HG03558 (cell line): Measurements from ENCODE around the gene PCDH15.
"Not testable (repeated sequence)": the region's sequence is repeated elsewhere in the genome, so short reads cannot be mapped to it uniquely, and the experiment has no call there.

Source experiments
- ATAC-seq: cut with Tn5 transposase; IDR thresholded peaks from one replicate; pipeline ENCODE4 v1.9.1; 2021; ENCODE audit warnings: moderate number of reproducible peaks; ENCODE audit not compliant: unreplicated experiment; ENCODE audit errors: extremely low read depth

Gene PCDH15

DNA sequence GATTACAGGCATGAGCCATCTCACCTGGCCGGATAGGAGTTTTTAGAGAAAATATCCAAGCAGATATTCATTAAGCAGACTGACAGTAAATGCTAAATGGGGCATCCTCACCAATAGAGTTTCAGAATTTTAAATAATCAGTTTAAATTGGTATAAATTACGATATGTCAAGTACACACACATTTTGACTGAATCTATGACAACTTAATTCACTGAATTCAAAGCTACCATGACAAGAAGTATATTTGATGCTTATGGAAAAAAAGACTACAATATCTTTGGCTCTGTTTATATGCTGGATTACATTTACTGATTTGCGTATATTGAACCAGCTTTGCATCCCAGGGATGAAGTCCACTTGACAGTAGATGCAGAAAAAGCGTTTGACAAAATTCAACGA lies 774.7 kb downstream of the PCDH15 start:
- no peak for ATAC-seq

DNA sequence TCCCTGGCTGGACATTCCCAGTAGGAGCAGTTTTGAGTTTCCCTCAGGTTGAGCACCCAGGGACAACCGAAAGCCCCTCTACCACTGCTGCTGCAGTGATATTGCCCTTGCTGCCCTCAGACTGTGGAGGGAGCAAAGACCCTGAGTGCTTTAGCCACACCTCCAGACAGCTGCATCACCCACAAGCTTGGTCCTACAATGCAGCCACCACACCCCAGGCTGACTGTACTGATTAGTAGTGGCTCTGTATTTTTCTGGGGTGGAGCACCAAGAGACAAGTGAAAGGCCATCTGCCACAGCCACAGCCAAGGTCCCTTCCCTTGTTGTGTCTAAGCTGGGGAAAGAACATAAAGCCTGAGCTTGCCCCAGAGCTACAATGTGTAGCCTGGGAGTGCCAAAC lies 789.9 kb downstream of the PCDH15 start:
- ATAC-seq = no peak

DNA sequence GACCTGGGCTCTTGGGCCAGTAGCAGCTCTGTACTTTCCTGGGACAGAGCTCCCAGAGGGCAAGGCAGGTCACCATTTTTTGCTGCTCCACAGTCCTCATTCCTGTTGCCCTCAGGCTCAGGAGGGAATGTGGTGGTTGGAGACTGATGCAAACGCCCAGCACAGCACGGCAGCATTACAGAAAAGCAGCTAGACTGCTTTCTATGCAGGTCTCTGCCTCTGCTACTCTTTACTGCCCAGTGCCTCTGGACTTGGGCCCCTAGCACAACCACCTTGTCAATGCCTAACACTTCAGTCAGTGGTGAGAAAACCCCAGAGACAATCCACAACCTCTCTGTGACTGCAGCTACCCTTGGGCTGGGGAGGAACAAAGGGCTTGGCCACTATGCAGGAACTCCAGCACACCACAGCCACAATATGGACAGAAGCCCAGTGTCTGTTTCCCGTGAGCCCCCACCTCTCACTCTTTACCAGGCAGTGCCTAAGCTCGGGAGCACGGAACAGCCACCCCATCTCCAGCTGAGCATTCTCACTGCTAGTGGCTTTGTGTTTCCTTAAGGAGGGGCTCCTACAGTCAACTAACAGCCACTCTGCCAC lies 790.6 kb downstream of the PCDH15 start:
- ATAC-seq = no peak

DNA sequence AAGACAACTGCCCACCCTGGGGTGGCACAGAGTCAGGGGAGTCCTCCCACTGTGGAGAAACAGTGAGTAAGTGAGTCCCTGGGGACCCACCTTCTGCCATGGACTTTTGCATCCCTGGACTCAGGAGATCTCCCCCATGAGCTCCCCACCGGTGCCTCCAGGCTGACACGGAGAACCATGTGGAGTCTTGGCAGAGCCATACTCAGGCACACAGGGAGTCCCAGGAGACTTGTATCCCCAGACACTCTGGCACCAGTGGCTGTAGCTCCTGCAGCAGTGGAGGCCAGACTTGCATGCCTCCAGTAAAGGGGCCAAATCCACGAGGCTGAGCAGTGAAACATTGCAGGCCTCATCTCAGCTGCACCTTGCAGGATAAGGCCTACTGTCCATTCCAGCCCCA lies 791.4 kb downstream of the PCDH15 start:
- ATAC-seq = no peak

DNA sequence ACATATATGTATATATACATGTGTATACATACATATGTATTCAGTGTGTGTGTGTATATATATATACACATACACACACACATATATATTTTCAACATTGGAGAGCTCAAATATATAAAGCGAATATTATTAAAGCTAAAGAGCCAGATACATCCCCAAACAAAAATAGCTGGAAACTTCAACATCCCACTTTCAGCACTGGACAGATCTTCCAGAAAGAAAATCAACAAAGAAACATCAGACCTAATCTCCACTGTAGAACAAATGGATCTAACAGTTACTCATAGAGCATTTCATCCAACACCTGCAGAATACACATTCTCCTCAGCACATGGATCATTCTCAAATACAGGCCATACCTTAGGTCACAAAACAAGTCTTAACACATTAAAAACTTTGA lies 799.0 kb downstream of the PCDH15 start:
- no peak for ATAC-seq

DNA sequence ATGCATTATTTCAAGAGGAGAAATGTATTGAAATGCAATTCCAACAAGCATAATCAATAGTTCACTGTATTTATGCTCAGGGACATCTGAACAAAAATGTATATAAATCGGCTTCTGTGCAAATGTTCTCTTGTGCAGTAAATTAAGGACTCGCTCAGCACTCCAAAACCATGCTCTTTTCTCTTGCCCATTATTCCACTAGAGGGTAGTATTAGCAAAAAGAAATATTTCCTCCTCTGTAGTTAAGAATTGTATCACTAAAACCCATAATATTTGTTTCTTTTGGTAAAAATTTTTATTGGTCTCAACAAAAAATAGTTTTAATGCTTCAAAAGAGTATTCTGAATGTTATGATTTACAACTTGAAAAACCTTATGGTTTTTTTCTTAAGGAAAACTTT lies 803.1 kb downstream of the PCDH15 start:
- no peak for ATAC-seq

DNA sequence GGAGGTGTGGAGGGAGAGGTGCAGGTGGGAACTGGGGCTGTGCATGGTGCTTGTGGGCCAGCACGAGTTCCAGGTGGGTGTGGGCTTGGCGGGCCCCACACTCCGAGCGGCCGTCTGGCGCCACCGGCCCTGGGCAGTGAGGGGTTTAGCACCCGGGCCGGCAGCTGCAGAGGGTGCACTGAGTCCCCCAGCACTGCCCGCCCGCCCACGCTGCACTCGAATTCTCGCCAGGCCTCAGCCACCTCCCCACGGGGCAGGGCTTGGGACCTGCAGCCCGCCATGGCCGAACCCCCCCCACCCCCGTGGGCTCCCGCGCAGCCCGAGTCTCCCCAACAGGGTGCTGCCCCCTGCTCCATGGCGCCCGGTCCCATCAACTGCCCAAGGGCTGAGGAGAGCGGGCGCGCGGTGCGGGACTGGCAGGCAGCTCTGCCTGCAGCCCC lies 810.2 kb downstream of the PCDH15 start:
- ATAC-seq = no peak

DNA sequence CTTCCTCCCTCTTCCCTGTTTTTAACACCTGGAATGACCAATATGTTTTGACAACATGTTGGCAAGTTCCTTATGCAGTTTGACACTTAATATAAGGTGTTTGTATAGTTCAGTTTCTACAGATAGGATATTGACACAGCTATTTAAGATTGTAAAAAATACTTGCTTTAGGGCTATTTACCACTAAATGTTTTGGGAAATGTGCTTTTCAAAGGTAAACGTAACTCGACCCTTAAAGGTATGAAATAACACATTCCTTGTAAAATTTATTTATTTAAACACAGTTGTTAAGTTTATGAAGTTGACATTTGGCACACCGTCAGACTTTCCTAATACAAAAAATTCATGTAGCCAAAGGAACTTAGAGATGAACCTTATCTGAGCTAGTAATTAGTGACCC lies 817.6 kb downstream of the PCDH15 start:
- no peak for ATAC-seq

DNA sequence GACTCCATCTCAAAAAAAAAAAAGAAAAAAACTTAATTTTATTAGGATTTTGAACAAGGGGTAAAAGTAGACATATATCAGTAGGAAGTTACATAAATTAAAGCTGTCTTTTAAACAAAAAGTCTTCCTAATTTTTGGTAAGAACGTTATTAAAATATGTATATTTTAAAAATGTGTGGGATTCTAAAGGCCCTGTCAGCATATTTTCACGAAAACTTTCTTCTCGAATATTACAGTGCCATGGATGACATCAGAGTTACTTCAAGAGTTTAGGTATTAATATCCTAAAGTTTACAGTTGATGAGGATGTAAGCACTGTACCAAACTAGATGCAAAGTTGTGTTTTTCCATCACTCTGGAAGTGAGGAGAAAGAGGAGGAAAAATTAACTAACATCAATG lies 820.8 kb downstream of the PCDH15 start:
- no peak for ATAC-seq

DNA sequence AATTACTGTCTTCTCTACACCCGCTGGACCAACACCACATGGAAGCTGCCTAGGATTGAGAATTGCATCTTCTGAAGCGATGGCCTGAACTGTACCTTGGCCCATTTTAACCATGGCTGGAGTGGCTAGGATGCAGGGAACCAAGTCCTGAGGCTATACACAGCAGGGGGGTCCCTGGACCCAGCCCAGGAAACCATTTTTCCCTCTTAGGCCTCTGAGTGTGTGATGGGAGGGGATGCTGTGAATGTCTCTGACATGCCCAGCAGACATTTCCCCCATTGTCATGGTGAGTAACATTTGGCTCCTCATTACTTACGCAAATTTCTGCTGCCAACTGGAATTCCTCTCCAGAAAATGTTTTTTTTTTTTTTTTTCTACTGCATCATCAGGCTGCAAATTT lies 822.7 kb downstream of the PCDH15 start:
- no peak for ATAC-seq

DNA sequence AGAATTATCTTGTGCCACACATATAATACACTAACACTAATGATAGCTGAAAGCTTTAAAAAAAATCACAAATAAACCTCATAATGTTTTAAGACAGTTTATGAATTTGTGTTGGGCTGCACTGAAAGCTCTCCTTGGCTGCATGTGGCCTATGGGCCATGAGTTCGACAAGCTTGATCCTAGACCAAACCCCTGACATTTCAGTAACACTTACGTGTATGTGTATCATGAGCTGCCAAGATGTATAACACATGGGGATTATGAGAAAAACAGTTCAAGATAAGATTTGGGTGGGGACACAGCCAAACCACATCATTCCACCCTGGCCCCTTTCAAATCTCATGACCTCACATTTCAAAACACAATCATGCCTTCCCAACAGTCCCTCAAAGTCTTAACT lies 823.8 kb downstream of the PCDH15 start:
- no peak for ATAC-seq

DNA sequence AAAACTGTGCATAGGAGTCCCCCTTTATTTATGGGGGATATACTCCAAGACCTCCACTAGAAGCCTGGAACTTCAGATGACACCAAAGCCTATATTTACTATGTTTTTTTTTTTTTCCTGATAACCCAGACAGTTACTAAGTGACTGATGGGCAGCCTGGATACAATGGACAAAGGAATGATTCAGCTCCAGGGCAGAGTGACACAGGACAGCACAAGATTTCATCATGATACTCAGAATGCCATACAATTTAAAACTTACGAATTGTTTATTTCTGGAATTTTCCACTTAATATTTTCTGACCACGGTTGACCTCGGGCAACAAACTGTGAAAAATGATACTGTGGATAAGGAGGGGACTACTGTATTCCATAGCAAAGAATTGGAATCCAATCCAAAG lies 843.6 kb downstream of the PCDH15 start:
- no peak for ATAC-seq

DNA sequence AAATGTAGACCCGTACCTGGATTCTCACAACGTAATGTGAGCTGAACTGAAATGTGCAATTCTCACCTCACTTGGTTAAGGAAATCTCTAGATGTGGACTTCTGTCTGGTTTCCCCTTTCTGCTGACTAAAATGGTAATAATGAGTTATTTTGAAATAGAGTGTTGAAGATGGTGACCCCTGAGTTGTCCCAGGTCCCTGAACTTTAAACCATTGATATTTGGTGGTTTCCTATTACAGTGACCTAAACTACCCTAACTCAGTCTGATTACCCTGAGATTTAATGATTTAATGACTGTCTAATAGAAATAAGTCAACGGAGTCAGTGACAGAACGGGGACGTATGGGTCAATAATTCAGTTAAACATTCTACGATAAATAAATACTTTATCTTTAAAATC lies 845.9 kb downstream of the PCDH15 start:
- ATAC-seq = no peak

DNA sequence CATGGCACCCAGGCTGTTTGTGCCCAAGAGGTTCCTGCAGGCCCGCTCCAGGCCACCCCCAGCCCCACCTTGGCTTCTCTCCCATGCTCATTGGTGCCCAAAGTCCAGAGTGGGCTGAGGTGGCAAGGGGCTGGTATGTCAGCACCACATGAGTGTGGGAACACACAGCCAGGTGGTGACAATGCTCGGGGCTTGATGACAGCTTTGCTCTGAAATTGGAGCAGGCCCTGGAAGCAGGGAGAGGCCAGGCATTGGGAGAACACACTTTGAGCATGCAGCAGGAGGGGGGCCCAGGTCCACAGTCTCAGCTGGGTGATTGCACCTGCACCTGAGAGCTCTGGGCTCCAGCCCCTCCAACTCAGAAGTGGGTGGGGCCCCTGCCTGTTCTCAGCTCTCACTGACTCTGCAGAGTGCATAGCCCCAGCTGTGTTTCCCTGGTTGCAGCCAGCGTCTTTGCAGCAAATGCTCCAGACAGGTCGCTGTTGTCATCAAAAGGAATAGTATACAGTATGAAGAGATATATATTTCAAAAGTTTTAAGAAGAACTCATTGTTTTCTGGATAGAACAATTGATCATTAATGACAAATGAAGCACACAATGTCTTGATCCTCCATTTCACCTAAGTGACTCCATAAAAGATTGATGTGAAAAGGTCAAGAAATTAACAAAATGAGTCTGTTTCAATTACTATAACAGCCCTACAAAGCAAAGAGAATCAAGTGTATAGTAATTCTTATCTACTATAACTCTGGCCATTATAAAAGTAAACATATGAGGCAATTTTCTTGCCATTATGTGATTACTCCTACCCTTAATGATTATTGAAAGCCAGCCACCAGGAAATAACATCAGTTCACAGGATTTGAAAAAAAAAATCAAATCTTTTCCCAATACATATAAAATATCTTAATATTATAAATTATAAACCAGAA lies 848.1 kb downstream of the PCDH15 start:
- ATAC-seq = no peak

DNA sequence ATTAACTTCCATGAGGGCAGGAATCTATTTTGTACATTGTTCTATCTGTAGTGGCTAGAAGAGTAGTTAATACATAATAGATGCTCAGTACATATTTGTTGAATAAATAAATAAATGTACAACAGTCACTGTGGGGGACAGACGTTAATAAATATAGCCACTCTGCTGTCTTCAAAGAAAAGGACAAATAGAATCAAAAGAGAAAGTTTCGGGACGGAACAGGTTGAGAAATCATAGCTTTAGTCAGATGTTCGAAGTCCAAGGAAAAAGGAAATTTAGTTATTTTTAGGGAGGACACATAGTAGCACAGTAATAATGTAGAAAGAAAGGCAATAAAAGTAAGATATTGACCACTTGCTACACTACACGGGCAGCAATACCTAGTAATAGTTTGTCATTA lies 861.4 kb downstream of the PCDH15 start:
- no peak for ATAC-seq

DNA sequence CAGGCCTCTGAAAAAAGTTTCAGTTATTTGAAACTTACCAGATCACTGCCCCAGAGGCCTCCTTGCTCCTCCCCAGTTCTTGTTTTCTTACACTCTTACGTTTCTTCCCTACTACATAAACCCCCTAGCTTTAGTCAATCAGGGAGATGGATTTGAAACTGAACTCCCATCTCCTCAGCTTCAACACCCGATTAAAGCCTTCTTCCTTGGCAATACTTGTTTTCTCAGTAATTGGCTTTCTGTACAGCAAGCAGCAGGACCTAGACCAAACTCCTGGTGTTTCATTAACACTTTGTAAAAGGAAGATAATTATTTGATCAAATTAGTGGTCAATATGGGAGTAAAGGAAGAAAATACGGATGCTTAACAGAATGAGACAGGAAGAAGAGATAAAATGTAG lies 870.4 kb downstream of the PCDH15 start:
- ATAC-seq = no peak

DNA sequence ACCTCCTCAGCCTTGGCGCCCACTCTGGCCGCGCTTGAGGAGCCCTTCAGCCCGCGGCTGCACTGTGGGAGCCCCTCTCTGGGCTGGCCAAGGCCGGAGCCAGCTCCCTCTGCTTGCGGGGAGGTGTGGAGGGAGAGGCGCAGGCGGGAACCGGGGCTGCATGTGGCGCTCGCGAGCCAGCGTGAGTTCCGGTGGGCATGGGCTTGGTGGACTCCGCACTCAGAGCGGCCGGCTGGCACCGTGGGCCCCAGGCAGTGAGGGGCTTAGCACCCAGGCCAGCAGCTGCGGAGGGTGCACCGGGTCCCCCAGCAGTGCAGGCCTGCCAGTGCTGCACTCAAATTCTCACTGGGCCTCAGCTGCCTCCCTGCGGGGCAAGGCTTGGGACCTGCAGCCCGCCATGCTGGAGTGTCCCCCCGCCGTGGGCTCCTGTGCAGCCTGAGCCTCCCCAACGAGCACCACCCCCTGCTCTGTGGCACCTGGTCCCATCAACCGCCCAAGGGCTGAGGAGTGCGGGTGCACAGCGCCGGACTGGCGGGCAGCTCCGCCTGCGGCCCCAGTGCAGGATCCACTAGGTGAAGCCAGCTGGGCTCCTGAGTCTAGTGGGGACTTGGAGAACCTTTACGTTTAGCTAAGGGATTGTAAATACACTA lies 876.9 kb downstream of the PCDH15 start:
- ATAC-seq = not testable (repeated sequence)

DNA sequence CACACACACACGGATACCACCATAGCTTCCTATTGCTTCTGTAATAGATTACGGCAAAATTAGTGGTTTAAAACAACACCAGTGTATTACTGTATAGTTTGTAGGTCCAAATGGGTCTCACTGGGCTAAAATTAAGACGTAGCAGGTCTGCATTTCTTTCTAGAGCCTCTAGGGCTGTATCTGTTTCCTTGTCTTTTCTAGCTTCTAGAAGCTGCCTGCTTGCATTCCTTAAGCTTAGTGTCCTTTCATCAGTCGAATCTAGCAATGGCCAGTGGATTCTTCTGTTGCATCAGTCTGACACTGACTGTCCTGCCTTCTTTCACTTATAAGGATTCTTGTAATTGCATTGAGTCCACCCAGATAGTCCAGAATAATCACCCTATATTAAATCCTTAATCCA lies 882.3 kb downstream of the PCDH15 start:
- ATAC-seq = no peak

DNA sequence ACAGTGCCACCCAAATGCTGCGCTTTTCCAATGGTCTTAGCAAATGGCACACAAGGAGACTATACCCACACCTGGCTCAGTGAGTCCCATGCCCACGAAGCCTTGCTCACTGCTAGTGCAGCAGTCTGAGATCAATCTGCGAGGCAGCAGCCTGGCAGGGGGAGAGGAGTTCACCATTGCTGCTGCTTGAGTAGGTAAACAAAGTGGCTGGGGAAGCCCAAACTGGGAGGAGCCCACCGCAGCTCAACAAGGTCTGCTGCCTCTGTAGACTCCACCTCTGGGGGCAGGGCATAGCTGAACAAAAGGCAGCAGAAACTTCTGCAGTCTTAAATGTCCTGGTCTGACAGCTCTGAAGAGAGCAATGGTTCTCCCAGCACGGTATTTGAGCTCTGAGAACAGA lies 891.2 kb downstream of the PCDH15 start:
- no peak for ATAC-seq

DNA sequence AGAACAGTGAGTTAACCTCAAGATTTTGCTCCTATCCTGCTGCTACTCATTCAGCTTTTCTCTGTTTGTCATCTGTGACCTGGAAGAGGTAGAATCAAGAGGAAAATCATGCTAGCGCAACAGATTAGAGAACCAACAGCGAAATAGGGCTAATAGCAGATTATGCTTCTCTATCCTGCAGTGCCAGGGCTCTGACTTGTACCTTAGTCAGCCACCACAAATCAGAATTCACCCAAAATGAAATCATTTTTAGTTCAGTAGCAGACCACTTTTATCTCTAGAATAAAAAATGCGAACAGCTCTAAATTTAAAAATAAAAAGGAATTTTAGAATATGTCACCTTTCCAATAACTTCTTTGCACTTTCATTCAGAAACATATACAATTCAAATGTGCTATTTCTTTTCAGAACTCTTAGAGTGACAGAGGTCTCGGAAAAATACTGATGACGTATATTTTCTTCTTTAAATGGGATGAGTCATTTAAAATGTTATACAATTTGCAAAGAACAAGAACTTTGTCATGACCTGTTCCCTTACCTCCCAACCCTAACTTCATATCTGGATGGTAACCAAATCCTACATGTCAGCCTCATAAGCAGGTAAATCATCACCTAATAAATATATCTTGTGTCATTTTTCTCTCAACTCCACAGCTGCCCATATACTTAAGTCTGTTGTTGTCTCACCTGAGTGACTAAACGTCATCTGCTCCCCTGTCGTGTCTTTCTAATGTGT lies 896.4 kb downstream of the PCDH15 start:
- ATAC-seq = no peak

DNA sequence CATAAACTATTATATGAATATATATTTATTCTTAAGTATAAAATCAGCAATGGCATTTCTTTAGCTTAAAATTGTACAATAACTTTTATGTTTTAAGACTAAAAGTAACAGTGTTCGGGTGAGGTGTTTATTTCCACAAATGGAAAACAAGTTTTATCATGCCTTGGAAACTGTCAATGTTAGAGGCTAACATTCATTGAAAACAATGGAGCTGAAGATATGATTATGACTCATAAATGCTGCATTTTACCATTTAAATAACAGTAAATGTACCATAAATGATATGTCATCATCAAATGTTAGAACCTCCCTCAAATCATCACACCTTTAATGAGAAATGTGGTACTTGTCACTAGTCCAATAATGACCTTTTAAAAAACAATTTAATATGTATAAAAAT lies 897.3 kb downstream of the PCDH15 start:
- ATAC-seq = no peak
